Upper lobe of left lung (tissue), 4 donors: ENCODE measurements around the gene OPN1LW.

Experiments used
- EP300 ChIP-seq, 4 donors: sonication (generic); formaldehyde crosslinking; IDR thresholded peaks; one replicate each; pipeline ENCODE4 v1.5.1; 2017; ENCODE audit warnings: antibody characterized with exemption in 4 of 4, control low read depth in 2 of 4
- POLR2A ChIP-seq, 4 donors: fragments of 450-650 bp; IDR thresholded peaks; one replicate each; pipeline ENCODE4 v1.5.1; 2016 to 2017; ENCODE audit warnings: antibody characterized with exemption in 4 of 4, mild to moderate bottlenecking in 2 of 4
- POLR2AphosphoS5 ChIP-seq, 2 donors: sonication (generic); formaldehyde crosslinking; IDR thresholded peaks; one replicate each; pipeline ENCODE4 v1.5.1; 2017; ENCODE audit warnings: antibody characterized with exemption in 2 of 2
- TF ChIP-seq, protein P1 (sequence below), 6 experiments: fragments of 450-650 bp in 4 of 6; fragments of 200-600 bp in 2 of 6; sonication (generic) in 2 of 6; IDR thresholded peaks; one replicate each; pipeline ENCODE4 v1.5.1; 2016 to 2019; ENCODE audit warnings: antibody characterized with exemption in 6 of 6

DNA sequence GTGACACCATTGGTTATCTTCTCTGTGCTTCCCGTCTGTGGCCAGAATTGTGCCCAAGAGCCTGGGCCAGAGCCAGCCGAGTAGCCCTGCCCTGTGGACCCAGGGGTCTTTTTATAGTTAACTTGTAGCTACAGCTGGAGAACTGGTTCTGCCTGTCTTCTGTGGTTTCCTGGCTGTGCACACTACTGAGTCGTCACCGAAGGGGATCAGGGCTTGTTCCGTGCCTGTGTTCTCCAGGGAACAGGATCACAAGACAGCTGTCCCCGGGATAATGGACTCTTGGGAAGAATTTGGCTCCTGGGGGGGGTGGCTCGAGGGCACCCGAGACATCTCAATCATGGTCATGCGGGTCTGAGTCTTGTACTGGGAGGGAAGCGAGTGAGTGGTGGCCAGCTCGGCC is 22.1 kb upstream of the OPN1LW start:
- TF ChIP-seq, protein P1, sequence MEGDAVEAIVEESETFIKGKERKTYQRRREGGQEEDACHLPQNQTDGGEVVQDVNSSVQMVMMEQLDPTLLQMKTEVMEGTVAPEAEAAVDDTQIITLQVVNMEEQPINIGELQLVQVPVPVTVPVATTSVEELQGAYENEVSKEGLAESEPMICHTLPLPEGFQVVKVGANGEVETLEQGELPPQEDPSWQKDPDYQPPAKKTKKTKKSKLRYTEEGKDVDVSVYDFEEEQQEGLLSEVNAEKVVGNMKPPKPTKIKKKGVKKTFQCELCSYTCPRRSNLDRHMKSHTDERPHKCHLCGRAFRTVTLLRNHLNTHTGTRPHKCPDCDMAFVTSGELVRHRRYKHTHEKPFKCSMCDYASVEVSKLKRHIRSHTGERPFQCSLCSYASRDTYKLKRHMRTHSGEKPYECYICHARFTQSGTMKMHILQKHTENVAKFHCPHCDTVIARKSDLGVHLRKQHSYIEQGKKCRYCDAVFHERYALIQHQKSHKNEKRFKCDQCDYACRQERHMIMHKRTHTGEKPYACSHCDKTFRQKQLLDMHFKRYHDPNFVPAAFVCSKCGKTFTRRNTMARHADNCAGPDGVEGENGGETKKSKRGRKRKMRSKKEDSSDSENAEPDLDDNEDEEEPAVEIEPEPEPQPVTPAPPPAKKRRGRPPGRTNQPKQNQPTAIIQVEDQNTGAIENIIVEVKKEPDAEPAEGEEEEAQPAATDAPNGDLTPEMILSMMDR (IDR thresholded peaks at IDR 0.05): no peak
- TF ChIP-seq POLR2AphosphoS5 (IDR thresholded peaks at IDR 0.05): no peak
- no peak for TF ChIP-seq POLR2A (IDR thresholded peaks at IDR 0.05)
- TF ChIP-seq EP300 (IDR thresholded peaks at IDR 0.05): no peak
